ENCODE data around the gene LIMCH1.

GRCh38 chr4:41679991-41680390 is 142.0 kb downstream of the LIMCH1 start:
- TF ChIP-seq POLR2AphosphoS5 (IDR thresholded peaks at IDR 0.05; ENCODE audit: low read depth, low read length) (no peak), TAF1 (IDR thresholded peaks at IDR 0.05; ENCODE audit: borderline replicate concordance, insufficient read depth, low read length) (no peak), SIN3A (IDR thresholded peaks at IDR 0.05; ENCODE audit: borderline replicate concordance, insufficient read depth, low read length) (no peak), REST (IDR thresholded peaks at IDR 0.05; ENCODE audit: insufficient read depth in 1 of 2, low read depth in 2 of 2, low read length in 2 of 2) (no peak), FOXP2 (optimal IDR thresholded peaks at IDR 0.05; ENCODE audit: borderline replicate concordance, extremely low read depth, extremely low read length, insufficient read depth) (no peak)

Data from PFSK-1 (cell line).